IMR-90 (cell line): Measurements from ENCODE around the gene NT5C1A. TPM values are rescaled to one million over a fixed set of nuclear protein-coding genes. Genes with fewer than 3 reads are reported as not detected.

Source experiments
- ATAC-seq: fragments of 200-7000 bp; cut with Tn5 transposase; 2 replicates; pipeline ENCODE4 v1.9.1; 2020; ENCODE audit warnings: low read depth, mild to moderate bottlenecking, moderate library complexity
- BruUV-seq: library from RNA; stranded (reverse); fragments of 400-500 nt; replicated peaks from 2 replicates; lab custom pipeline; 2021; lab: Mats Ljungman, UMichigan
- CTCF ChIA-PET: fragments of 300-600 bp; formaldehyde crosslinking; extraction: SDS; loops from one replicate; lab custom pipeline; 2021; ENCODE audit warnings: antibody characterized with exemption; lab: Yijun Ruan, JAX
- POLR2A ChIA-PET: fragments of 300-600 bp; sonication (Branson Sonifier 250); formaldehyde crosslinking; loops from one replicate; lab custom pipeline; 2022; ENCODE audit warnings: antibody characterized with exemption; ENCODE audit not compliant: unreplicated experiment; lab: Charles Lee
- DNase-seq: peaks from one replicate; pipeline ENCODE4 v3.0.0; 2013
- H2AFZ ChIP-seq: replicated peaks from 2 replicates; pipeline ENCODE3; 2013; ENCODE audit warnings: low read length, mild to moderate bottlenecking; ENCODE audit not compliant: poor library complexity
- H2AK5ac ChIP-seq: 2 replicates; pipeline ENCODE4 v1.6.1; 2013; ENCODE audit warnings: low read depth, low read length, inconsistent platforms
- H2AK9ac ChIP-seq: replicated peaks from 2 replicates; pipeline ENCODE3; 2013; ENCODE audit warnings: mild to moderate bottlenecking, low read depth, low read length, moderate library complexity; ENCODE audit not compliant: poor library complexity
- H2BK120ac ChIP-seq: 2 replicates; pipeline ENCODE4 v1.6.1; 2013; ENCODE audit warnings: low read depth, low read length, inconsistent platforms
- H2BK15ac ChIP-seq: 3 replicates; pipeline ENCODE4 v1.6.1; 2013; ENCODE audit warnings: low read depth, low read length, inconsistent platforms
- H2BK20ac ChIP-seq: 2 replicates; pipeline ENCODE4 v1.6.1; 2013; ENCODE audit warnings: low read depth, mild to moderate bottlenecking, inconsistent platforms, low read length, moderate library complexity
- H2BK5ac ChIP-seq: 2 replicates; pipeline ENCODE4 v1.6.1; 2013; ENCODE audit warnings: mild to moderate bottlenecking, low read depth, low read length, inconsistent platforms; ENCODE audit not compliant: poor library complexity, severe bottlenecking
- H3K14ac ChIP-seq: replicated peaks from 2 replicates; pipeline ENCODE4 v1.6.1; 2013; ENCODE audit warnings: low read depth, low read length, inconsistent platforms
- H3K18ac ChIP-seq: 2 replicates; pipeline ENCODE4 v1.6.1; 2013; ENCODE audit warnings: low read depth, low read length, control low read depth
- H3K23ac ChIP-seq: 2 replicates; pipeline ENCODE4 v1.6.1; 2013; ENCODE audit warnings: low read depth, low read length, inconsistent platforms
- H3K27ac ChIP-seq: 2 replicates; pipeline ENCODE4 v1.5.1; 2013; ENCODE audit warnings: mild to moderate bottlenecking, control low read depth, low read length; ENCODE audit not compliant: insufficient read depth
- H3K27me3 ChIP-seq: 2 replicates; pipeline ENCODE4 v1.6.1; 2013; ENCODE audit warnings: low read length; ENCODE audit not compliant: control insufficient read depth, insufficient read depth
- H3K36me3 ChIP-seq: 2 replicates; pipeline ENCODE4 v1.6.1; 2013; ENCODE audit warnings: low read length, mixed read lengths; ENCODE audit not compliant: control insufficient read depth, insufficient read depth
- H3K4ac ChIP-seq: 2 replicates; pipeline ENCODE4 v1.6.1; 2013; ENCODE audit warnings: low read depth, low read length, inconsistent platforms
- H3K4me1 ChIP-seq: 2 replicates; pipeline ENCODE4 v1.6.1; 2013; ENCODE audit warnings: low read length, mixed read lengths; ENCODE audit not compliant: control insufficient read depth, insufficient read depth
- H3K4me2 ChIP-seq: 2 replicates; pipeline ENCODE4 v1.6.1; 2013; ENCODE audit warnings: low read depth, mild to moderate bottlenecking, control low read depth, low read length, moderate library complexity
- H3K4me3 ChIP-seq: 2 replicates; pipeline ENCODE4 v1.5.1; 2013; ENCODE audit warnings: low read depth, mild to moderate bottlenecking, control low read depth, low read length, moderate library complexity; ENCODE audit not compliant: insufficient read depth
- H3K56ac ChIP-seq: 2 replicates; pipeline ENCODE4 v1.6.1; 2013; ENCODE audit warnings: low read length, inconsistent platforms; ENCODE audit not compliant: insufficient read depth; ENCODE audit errors: extremely low read depth
- H3K79me1 ChIP-seq, 2 experiments: 2 replicates each; pipeline ENCODE4 v1.6.1; 2013; ENCODE audit warnings: low read length in 2 of 2, inconsistent platforms in 1 of 2, low read depth in 1 of 2
- H3K9ac ChIP-seq: 2 replicates; pipeline ENCODE4 v1.6.1; 2013; ENCODE audit warnings: low read depth, low read length, control low read depth
- H3K9me1 ChIP-seq: 2 replicates; pipeline ENCODE4 v1.6.1; 2013; ENCODE audit warnings: low read length, inconsistent platforms; ENCODE audit not compliant: insufficient read depth
- H3K9me3 ChIP-seq: 2 replicates; pipeline ENCODE4 v1.6.1; 2013; ENCODE audit warnings: low read length; ENCODE audit not compliant: control insufficient read depth, insufficient read depth
- H4K20me1 ChIP-seq: 2 replicates; pipeline ENCODE4 v1.6.1; 2013; ENCODE audit warnings: low read length, inconsistent platforms; ENCODE audit not compliant: insufficient read depth
- H4K5ac ChIP-seq: 2 replicates; pipeline ENCODE4 v1.6.1; 2013; ENCODE audit warnings: mild to moderate bottlenecking, low read depth, low read length, control low read depth
- H4K8ac ChIP-seq, 2 experiments: 2 replicates each; pipeline ENCODE4 v1.6.1; 2013; ENCODE audit warnings: low read depth in 2 of 2, low read length in 2 of 2, control low read depth in 1 of 2, inconsistent platforms in 1 of 2
- H4K91ac ChIP-seq: 2 replicates; pipeline ENCODE4 v1.6.1; 2013; ENCODE audit warnings: low read depth, low read length, inconsistent platforms; ENCODE audit not compliant: insufficient read depth
- BHLHE40 ChIP-seq: fragments of 150-350 bp; IDR thresholded peaks from 2 replicates; pipeline ENCODE4 v1.6.1; 2016; ENCODE audit warnings: mild to moderate bottlenecking, low read depth, low read length
- CHD1 ChIP-seq: IDR thresholded peaks from 2 replicates; pipeline ENCODE4 v1.6.1; 2012; ENCODE audit warnings: low read depth, low read length, improper control_type of control experiment
- CTCF ChIP-seq: conservative IDR thresholded peaks from 2 replicates; pipeline ENCODE4 v1.5.1; 2012; ENCODE audit warnings: mild to moderate bottlenecking, low read depth, low read length, improper control_type of control experiment
- ELK1 ChIP-seq: fragments of 150-350 bp; IDR thresholded peaks from 2 replicates; pipeline ENCODE4 v1.6.1; 2016; ENCODE audit warnings: low read depth, mild to moderate bottlenecking, low read length, moderate library complexity, borderline replicate concordance
- FOS ChIP-seq: fragments of 150-350 bp; IDR thresholded peaks from 2 replicates; pipeline ENCODE4 v1.6.1; 2016; ENCODE audit warnings: low read depth, low read length
- MAFK ChIP-seq: IDR thresholded peaks from 2 replicates; pipeline ENCODE4 v1.6.1; 2012; ENCODE audit warnings: low read depth, low read length, improper control_type of control experiment
- MXI1 ChIP-seq: IDR thresholded peaks from 2 replicates; pipeline ENCODE4 v1.6.1; 2012; ENCODE audit warnings: low read depth, mild to moderate bottlenecking, low read length, moderate library complexity, borderline replicate concordance
- NFE2L2 ChIP-seq: fragments of 150-350 bp; IDR thresholded peaks from 2 replicates; pipeline ENCODE4 v1.6.1; 2016; ENCODE audit warnings: low read depth, mild to moderate bottlenecking, low read length
- POLR2A ChIP-seq: IDR thresholded peaks from 2 replicates; pipeline ENCODE4 v1.6.1; 2012; ENCODE audit warnings: mild to moderate bottlenecking, low read depth, low read length
- RAD21 ChIP-seq: IDR thresholded peaks from 2 replicates; pipeline ENCODE4 v1.6.1; 2012; ENCODE audit warnings: low read length, improper control_type of control experiment
- RCOR1 ChIP-seq: IDR thresholded peaks from 2 replicates; pipeline ENCODE4 v1.6.1; 2012; ENCODE audit warnings: mild to moderate bottlenecking, low read length, improper control_type of control experiment; ENCODE audit not compliant: insufficient replicate concordance
- RFX5 ChIP-seq: IDR thresholded peaks from 2 replicates; pipeline ENCODE4 v1.8.0; 2012; ENCODE audit warnings: low read depth, mild to moderate bottlenecking, low read length, moderate library complexity
- USF2 ChIP-seq: fragments of 150-350 bp; IDR thresholded peaks from 2 replicates; pipeline ENCODE4 v1.6.1; 2017; ENCODE audit warnings: mild to moderate bottlenecking, antibody characterized with exemption, low read length, low read depth
- WGBS, 2 experiments: methylation state at CpG; one replicate each; pipeline versions ENCODE4 v1.1.5 to v1.1.7; 2013; ENCODE audit warnings: missing lambda C conversion rate in 2 of 2; ENCODE audit not compliant: insufficient read length in 1 of 2; ENCODE audit errors: extremely low coverage in 2 of 2; 5-methylcytosine and 5-hydroxymethylcytosine counted together
- dilution Hi-C: fragments of 300-500 bp; cut with HindIII; formaldehyde crosslinking; loops from one replicate; pipeline ENCODE4 v1.14.3; 2018; ENCODE audit warnings: low sequenced_read_pairs; ENCODE audit not compliant: unreplicated experiment
- in situ Hi-C: fragments of 300-500 bp; cut with MboI; formaldehyde crosslinking; loops from 3 replicates; pipeline ENCODE4 v1.14.3; 2019; ENCODE audit warnings: low sequenced_read_pairs, inconsistent platforms, mixed read lengths
- intact Hi-C: fragments of 100-400 bp; cut with micrococcal nuclease; formaldehyde crosslinking; loops from 2 replicates; pipeline ENCODE4 v1.10.0; 2022
- polyA plus RNA-seq, 3 experiments: library from polyadenylated mRNA; depleted of rRNA; stranded (reverse); fragments of >200 nt; gene quantifications; 2 replicates each; pipeline ENCODE4 v1.2.3, GENCODE V29; 2012; ENCODE audit warnings: low replicate concordance in 1 of 3
- total RNA-seq: library from RNA; depleted of rRNA; stranded (reverse); fragments of >200 nt; gene quantifications from 2 replicates; pipeline ENCODE4 v1.2.3, GENCODE V29; 2012

The NT5C1A gene
- total and polyA plus RNA-seq, 2 of the 4 experiments (the other 2 are of a cell fraction) = not detected

GRCh38 chr1:39617488-39618049 lies 54.3 kb downstream of the NT5C1A start:
- WGBS, 2 experiments = 100% methylated on average over 1 of the region's 4 CpGs; no CpG with 5 or more reads in 1 of the 2 experiments
- Histone ChIP-seq H3K4me2 (no peak overlapping the region), H4K91ac (no peak overlapping the region), H3K18ac (no peak overlapping the region), H3K4ac (no peak overlapping the region), H3K79me1 (no peaks in the 10 kb centered on the region), H2AK9ac (no peak overlapping the region), H4K5ac (no peak overlapping the region), H3K4me3 (no peak overlapping the region), H3K23ac (no peak overlapping the region), H3K9me1 (no peaks in the 10 kb centered on the region), H4K8ac (no peak overlapping the region), H3K4me1 (peaks cover 2% of the 10 kb centered on the region; the same call in 1 of the 2 replicates), H2BK120ac (no peak overlapping the region), H3K27me3 (peaks cover 6% of the 10 kb centered on the region; the same call in 1 of the 2 replicates), H2BK5ac (no peak overlapping the region), H3K9ac (no peak overlapping the region), H3K56ac (no peak overlapping the region), H2BK20ac (no peak overlapping the region), H4K20me1 (no peaks in the 10 kb centered on the region), H2BK15ac (no peak overlapping the region), H2AFZ (peak overlapping the region; percentile 8), H3K9me3 (0 out of 2 replicates have a peak, but pooled peaks cover 2% of the 10 kb centered on the region), H3K27ac (no peak overlapping the region), H3K36me3 (no peaks in the 10 kb centered on the region), H3K14ac (no peak overlapping the region), H2AK5ac (no peak overlapping the region)
- ATAC-seq = no peak
- ChIA-PET POLR2A (no interaction called here), CTCF (interaction anchor here (1.0 to 1.3 kb wide), 2 partner anchors 35 to 36 kb away, joined by 3 to 4 read pairs; no protein-coding TSS in a partner anchor)
- in situ Hi-C loops (no loop called here), intact Hi-C loops (no loop called here), dilution Hi-C loops (no loop called here)
- BruUV-seq = no TSS peak
- TF ChIP-seq MXI1 (no peak), FOS (no peak), RFX5 (no peak), NFE2L2 (no peak), ELK1 (no peak), RAD21 (no peak), CHD1 (no peak), RCOR1 (no peak), BHLHE40 (no peak), MAFK (no peak), CTCF (no peak), USF2 (no peak), POLR2A (no peak)
- no peak for DNase-seq
